Stimulated activated CD8-positive, alpha-beta memory T cell treated with anti-CD3 and anti-CD28 coated beads, Interleukin-4, amount 100 ng/mL, for 48 hours (primary cell): ENCODE data around the gene ALDOB.

Source experiments
- DNase-seq: peaks from one replicate; pipeline ENCODE4 v3.0.0-alpha.2; 2020

Gene ALDOB

DNA sequence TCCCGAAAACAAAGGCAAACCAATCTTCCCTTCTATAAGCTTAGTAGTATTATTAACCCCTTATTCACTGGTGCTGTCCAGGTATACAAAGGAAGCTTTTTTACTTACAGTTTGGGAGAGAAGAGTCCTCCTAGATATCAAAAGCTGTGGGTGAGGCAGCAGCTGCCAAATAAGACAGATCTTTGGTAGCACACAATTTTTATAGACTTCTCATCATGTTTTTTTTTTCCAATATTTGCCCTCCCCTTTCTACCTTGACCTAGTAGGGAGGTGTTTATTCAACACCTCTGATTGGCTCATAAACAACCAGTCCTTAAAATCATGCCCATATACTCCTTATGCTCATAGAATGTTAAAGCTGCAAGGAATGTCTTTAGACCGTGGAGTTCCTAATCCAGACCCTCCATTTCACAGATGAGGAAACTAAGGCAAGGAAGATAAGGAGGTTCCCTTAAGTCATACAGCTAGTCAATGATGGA is at the start of gene ALDOB:
Gene ALDOB (minus strand): TSS at position 174 of the 479 bp plus-strand sequence. CDS start 4,887 bp downstream, outside the sequence.
- DNase-seq = no peak

DNA sequence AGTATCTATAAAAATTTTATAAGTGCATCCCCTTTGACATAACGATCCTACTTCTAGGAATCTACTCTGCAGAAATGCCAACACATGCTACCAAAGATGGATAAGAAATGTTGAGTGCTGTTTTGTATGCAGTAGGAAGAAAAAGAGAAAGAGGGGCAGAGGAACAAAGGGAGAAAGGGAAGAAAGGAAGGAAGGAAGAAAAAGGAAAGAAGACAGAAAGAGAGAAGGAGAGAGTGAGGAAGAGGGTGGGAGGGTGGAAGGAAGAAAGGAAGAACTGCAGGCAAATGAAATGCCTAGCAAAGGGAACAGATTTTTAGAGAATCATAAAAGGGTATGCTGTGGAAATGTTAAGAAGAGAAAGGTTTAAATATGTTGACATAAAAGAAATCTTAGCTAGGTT is 48.5 kb upstream of the ALDOB start:
- no peak for DNase-seq

DNA sequence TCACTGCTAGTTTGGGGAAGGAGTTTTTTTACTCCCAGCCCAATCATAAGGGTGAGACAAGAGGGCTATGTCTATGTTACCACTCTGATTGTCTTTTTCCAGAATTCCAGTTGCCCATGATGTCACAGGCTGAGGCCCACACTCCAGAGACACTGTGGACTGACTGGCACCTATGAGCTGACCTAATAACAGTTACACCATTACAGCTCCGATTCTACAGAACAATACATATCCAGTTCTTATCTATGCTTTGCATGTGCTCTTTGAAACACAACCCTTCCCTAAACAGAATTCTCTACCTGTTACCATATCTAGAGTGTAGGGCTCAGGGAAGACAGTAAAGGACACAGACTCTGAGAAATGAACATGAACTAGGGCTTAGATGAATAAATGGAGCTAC is 45.7 kb upstream of the ALDOB start:
- no peak for DNase-seq

DNA sequence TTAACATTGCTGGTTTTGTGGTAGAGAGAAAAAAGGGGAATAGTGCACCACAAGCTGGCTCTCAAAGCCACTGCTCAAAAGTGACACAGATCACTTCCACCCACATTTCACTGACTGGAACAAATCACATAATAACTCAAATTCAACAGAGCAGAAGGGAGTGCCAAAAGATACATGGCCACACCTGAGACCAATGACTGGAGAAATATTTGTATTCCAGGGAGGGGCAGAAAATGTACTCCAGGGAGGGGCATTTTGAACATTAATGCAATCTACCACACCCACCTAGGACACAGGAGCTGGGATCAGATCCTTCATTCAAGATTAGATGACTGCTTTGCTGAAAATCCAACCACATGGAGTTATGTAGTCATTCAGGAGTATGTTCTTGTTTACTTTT is 44.8 kb upstream of the ALDOB start:
- no peak for DNase-seq

DNA sequence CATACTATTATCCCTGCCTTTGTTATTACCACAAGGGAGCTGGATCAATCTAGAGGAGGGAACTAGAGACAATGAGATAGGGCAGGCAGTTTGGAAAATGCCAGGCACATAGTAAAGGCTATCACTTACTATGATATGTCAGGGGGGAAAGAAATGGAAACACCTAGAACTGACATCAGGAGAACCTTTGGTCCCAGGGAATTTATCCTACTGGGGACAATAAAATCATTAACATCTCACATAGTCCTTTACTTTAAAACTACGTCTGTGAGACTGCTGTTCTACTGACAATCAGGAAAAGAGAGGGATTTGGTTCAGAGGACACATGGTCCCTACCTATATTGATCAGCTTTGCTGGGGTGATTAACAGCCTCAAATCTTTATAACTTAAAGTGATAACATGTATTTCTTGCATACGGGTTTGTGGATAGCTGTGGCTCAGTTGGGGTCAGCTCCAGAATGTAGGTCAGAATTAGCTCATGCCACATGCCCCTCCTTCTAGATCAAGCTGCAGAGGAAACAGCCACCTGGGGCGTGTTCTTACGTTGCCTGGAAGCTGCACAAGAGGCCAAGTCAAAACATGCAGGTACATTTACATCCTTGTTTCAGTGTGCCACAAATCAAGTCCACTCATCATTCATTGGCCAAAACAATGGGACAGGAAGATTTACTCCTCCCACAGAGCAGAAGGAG is 43.9 kb upstream of the ALDOB start:
- no peak for DNase-seq

DNA sequence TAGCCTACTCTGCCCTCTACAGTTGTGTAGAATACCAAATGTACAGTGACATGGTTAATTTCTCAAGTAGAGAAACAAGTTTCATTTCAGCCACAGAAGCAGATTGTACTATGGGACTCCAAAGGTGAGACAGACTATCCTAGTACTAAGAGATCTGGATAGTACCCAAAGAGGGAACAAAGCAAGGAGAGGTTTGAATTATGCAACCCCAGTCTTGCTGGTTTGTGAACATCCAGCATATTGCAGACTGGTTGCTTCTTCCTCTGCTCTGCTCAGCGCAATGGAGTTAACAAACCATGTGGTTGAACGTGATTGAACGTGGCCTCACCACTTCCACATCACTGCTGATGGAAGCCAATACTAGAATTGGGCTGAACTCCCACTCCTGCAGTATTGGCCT is 43.3 kb upstream of the ALDOB start:
- DNase-seq = no peak

DNA sequence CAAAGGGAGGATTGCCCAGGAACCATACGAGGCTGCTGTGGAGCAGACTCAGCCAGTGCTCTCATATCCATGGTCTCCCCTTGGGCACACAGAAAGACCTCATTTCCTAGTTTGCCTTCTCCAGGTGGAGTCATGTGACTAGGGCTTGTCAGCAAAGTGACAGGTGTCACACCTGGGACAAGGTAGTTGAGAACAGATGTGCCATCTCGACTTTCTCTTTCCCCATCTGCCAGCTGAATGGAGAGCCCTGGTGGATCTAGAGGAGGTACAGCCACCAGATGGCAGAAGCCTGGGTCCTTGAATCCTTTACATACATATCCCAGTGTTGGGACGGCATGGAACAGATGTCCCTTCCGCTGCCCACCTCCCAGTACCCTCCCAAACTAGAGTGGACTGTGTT is 42.9 kb upstream of the ALDOB start:
- no peak for DNase-seq

DNA sequence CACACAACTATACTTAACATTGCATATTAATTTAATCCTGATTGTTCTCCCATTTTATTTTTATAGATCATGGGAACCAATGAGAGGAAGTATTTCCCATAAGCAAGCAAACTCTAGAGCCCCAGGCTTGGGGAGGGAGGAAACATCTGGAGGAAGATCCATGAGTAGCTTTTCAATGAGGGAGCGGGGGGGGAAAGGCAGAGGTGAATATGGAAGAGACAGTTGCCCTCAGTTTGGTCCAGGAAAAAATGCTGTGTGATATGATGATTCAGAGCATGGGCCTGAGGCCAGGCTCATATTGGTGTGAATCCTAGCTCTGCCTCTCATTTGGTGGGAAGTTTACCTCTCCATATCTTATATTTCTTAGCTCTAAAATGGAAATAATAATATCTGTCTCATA is 42.2 kb upstream of the ALDOB start:
- no peak for DNase-seq

DNA sequence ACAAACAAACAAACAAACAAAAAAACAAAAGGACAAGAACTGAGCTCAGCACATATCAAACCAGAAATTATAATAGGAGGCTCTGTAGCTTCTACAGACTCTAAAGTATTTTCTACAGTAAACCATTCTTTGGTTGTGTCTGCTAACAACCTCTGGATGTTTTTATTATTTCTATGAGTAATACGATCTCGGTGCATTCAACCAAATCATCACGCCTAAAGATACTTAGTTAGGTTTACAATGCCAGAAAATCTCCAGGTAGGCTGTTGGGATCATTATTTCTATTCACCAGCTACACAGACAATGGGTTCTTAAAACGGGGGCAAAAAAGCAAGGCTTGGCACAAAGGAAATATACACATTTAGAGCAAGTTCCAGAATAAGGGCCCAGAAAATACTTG is 41.6 kb upstream of the ALDOB start:
- DNase-seq = no peak

DNA sequence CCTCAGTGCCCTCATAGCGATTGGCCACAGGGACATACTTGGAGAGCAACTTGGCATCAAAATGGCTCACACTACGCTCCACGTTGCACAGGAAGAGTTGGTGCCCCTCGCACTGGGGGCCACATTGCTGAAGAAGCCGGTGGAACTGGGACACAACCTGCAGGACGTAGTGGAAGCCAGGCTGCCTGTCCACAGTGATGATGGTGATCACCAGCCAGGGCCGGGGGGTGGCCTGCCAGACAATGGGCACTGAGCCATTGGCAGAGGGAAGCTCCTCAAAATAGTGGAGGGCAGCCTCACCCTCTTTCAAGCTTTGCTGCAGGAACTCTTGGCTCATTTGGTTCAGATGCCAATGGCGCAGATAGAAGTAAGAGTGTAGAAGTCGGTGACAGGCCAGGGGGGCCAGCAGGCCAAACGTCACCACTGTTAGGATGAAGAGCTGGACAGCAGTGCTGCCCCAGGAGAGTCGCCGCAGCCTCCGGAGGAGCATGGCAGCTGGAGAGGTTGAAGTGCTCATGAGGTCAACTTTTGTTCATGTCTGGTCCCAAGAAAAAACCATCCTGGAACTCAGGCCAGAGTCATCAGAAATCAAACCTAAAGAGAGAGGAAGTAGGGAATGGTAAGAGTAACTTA is 41.1 kb upstream of the ALDOB start:
- no peak for DNase-seq

DNA sequence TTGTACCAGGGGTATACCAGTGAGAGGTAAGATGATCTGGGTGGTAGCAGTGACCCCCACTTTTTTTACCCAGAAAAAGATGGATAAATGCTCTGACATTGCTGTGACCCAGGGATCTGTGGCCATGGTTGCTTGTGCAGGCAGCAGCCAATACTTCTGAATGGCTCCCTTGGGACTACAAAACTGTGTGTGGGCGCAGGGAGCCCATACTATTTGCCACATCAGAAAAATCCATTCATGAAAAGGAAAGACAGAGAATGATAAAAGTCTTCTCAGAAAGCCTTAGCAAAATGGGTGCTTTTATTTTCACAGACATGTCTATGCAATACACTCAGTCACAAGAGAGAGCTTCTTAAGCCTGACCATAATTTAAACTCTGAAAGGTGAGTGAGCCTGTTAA is 37.3 kb upstream of the ALDOB start:
- DNase-seq = no peak

DNA sequence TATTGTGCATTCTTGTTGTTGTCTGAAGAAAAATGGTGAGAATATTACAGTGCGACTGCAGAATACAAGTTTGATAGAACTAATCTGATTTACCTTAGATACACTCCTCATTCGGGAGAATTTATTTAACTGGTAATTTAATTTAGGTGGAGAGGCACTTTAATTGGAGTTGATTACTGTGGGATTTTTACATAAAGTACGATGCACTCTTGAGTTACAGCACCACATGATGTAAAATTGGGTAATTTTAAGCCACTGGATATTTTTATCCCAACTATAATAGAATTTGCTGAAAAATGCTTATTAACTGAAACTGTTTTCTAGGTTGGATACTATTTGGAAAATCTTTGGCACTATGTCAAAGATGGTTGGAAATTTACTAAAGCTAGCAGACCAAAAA is 35.4 kb upstream of the ALDOB start:
- DNase-seq = no peak

DNA sequence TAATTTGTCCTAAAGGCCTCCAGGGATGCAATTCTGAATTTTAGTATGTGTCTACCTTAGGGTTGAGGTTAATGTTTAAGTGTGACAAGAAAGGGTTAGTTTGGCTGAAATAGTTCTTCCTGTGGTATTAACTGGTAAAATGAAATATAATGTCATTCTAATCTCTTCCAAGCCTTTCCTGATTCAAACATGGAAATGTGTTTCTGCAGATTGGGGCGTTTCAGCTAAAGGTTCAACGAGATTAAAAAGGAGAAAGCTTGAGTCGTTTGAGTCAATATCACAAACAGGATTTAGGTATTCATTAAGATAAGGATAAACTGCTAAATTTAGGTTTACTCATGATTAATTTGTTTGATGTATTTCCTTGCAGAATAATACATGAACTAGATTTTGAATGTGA is 34.4 kb upstream of the ALDOB start:
- no peak for DNase-seq

DNA sequence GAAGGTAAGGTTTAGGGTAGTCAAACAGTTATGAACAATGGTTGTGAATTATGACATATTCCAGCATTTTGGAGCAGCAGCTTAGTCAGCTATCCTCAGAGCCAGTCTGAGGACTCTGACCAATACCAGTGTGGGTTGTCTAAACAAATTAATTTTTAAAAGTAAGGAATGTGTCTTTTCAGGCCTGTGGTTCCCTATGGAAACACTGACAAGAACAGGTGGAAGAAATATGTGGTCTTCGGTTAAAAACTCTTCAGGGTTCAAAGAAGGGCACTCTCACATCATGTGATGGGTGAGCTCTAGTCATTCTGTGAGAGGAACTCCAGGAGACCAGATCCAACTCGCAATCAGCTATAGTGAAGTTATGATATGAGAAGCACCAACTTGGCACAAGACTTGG is 33.5 kb upstream of the ALDOB start:
- DNase-seq = no peak

DNA sequence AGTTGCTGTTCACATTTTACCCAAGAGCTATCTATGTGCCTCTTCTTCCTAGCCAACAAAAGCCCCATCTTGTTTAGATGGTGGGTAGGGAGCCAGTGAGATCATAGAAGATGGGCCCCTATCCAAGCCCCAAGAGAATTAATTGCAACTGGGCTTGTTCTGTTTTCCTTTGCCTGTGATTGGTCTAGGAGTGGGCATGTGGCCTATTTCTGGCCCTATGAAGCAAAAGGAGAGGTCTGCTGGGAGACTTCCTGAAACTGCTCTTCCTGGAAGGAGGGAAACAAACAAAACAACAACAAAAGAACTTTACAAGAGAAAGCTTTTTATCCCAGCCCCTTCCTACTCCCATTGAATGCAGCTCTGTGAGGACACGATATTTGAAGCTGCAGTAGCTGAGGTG is 32.5 kb upstream of the ALDOB start:
- no peak for DNase-seq

DNA sequence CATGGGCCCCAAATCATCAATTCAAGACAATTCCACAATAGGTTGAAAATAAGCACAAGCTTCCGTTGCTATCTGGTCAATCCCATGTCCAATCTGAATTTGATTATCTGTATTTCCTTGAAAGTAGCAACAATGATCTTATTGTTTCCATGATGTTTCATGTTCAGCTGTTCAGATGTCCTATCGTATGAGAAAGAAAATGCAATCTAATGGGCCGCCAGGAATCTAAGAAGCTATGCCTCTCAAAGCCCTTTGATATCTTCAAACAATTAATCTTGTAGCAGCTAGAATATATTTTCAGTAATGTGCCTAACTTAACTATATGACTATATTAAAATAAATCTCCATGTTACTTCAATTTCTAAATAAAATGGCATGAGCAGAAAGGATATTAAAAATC is 32.1 kb upstream of the ALDOB start:
- DNase-seq = no peak

DNA sequence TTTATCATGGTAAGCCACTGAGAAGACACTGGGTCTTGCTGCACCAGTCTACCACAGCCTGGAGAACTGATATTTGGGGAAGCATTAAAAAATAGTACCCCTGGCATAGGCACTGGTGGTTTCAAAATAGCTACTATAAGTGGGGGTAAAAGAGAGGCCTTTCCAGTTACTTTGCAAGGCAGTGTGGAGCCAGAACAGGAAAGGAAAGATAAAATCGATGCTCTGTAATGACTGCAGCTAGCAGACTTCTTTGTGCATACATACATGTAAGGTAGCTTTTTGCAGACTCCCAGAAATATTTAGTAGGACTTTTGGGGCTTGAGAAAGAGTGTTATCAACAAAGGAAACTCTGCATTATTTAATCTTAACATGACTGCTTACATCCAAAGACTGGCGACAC is 31.3 kb upstream of the ALDOB start:
- no peak for DNase-seq

DNA sequence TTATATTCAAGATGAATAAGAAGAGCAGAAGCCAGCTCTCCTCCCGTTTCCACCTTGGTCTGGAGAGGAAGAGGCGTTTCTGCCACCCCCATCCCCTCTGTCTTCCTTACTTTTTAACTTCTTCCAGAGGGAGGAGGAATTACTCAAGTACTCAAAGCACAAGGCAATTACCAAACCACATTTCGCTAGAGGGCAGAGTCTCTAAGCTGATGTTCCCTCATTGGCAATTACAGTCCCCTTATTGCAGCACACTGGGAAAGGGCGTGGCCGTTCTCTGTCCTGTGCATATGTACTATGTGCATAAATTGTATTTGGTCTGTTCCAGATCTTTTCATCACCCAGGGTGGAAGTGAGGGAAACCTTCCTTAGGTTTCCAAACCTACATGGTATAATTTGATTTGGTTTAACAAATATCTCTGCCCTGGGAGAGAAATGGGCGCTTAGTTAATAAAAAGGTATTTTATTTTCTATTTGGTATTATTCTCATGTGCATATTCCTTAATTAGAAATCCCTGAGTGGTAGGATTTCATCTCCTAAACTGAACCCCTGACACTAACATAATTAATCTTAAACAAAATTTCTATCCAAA is 29.8 kb upstream of the ALDOB start:
- DNase-seq = no peak

DNA sequence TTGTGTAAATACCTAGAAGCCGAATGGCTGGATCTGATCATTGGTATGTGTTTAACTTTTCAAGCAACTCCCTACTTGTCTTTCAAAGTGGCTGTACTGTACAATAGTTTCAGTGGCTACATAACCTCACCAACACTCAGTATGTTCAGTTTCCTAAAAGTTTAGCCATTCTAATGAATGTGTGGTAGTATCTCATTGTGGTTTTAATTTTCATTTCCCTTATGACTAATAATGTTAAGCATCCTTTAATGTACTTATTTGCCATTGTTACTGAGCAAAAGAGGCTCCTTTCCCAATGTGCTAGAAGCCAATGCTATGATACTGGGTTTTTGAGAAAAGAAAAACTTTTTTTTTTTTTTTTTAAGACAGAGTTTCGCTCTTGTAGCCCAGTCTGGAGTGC is 27.8 kb upstream of the ALDOB start:
- DNase-seq = no peak

DNA sequence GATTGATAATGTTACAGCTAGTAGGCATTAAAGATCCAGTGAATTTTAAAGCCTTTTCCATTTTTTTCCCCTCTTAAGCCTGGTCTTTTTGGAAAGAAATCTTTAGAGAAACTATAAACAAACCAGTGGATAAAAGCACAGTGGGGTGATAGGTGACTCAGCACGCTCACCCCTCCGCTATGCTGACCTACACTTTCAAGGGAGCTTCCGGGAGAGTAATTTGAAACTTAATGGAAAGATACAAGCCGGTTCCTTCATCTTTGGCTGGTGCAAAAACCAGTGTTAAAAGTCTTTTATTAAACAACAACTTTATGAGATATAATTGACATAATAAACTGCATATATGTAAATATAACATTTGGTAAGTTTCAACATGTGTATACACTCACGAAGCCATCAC is 27.0 kb upstream of the ALDOB start:
- no peak for DNase-seq

DNA sequence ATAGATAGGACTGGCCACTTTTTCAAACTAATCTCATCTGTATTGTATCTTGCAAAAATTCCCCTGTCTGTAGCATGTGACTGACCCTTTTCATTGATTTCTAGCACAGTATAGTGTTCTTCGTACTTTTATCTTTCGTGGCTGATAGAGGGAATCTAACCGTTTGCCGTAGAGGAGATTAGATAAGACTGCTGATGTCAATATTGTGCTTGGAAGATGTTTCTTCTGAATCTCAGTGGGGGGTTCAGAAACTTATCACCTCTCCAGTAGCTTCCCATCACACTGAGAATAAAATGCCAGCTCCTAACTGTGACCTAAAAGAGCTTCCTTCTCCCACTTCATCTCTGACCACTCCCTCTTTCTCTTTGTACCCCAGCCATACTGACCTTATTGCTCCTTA is 25.4 kb upstream of the ALDOB start:
- no peak for DNase-seq

DNA sequence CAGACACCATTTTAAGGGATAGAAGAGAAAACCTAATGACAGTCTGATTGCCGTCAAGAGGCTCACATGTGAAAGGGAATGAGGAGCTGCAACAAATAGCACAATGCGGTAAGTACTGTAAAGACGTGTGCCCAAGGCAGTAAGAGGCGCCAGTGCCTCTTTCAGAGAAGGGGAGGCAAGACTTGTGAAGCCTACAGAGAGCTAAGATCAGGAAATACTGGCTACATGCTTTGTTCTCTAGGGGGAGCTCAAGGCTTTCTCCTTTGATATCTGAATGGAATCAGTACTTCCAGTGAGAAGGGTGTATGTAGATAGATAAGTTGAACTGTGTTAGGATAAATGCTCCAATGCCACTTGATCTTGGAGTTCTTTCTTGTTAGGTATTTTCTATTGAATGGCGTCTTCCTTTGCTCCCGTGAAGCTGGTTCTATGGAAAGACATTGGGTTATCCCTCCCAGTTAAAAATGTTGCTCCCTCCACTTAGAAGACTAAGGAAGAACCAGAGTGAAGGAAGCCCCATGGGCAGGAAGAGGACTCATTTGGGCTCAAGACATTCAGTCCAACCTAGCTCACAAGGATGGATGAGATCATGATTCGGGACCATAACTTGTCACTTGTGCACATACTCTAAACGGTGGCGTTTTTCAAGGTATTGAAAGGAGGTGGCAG is 23.5 kb upstream of the ALDOB start:
- peak; percentile 24 for DNase-seq

DNA sequence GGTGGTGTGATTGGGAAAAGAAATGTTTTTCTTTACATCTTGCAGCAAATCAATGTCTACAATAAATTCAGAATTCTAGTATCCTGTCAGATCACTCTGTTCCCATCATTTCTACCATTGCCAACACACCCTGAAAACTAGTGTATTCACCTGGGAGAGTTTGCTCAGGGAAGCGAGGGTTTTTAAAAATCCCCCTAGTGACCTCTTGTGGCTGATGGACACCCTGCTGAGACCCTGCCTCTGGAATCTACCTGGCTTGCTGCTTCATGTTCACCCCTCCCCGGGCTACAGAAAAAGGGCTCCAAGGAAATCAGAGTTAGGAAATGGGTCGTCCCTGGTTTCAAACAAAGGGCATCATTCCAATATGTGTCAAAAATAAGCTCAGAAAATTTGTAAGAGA is 21.4 kb upstream of the ALDOB start:
- DNase-seq = no peak

DNA sequence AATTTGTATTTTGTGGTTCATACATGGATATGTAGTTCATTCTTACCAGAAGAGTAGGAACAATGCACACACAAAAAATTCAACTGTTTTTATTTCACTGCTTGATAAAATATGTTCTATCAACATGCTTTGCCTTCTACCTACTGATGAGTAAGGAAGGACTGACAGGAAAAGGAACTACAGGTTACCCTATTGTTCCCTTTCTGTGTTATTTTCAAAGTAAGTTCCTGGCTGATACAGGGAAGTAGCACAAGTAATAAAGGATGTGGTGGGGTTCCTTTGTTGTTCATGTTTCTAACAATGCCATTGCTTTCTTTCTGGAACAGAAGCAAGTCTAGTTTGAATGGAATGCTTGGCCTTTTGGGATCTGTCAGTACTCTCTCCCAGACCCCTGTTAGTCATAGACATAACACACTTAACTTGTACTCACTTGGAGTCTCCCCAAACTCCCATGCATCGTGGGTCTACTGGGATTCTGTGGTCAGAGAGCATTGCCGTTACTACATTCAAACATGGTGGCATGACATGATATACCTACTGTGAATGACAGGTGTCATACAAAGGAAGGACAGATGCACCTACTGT is 20.2 kb upstream of the ALDOB start:
- no peak for DNase-seq
